Keratinocyte (primary cell): ENCODE results near the gene PLAU.

Experiments used
- EZH2 ChIP-seq: IDR thresholded peaks from one replicate; pipeline ENCODE4 v1.6.1; 2012; ENCODE audit warnings: inconsistent platforms, mild to moderate bottlenecking, low read length, moderate library complexity
- TF ChIP-seq, protein P1 (sequence below), 3 experiments: IDR thresholded peaks in 1 of 3; conservative IDR thresholded peaks in 1 of 3; optimal IDR thresholded peaks in 1 of 3; 2 replicates in 2 of 3; 3 replicates in 1 of 3; pipeline versions ENCODE3 to v1.5.1; 2011; ENCODE audit warnings: low read length in 3 of 3, mild to moderate bottlenecking in 3 of 3, moderate library complexity in 2 of 3, control low read depth in 1 of 3, inconsistent platforms in 1 of 3; ENCODE audit not compliant: insufficient read depth in 2 of 3; ENCODE audit errors: extremely low read depth in 1 of 3

DNA sequence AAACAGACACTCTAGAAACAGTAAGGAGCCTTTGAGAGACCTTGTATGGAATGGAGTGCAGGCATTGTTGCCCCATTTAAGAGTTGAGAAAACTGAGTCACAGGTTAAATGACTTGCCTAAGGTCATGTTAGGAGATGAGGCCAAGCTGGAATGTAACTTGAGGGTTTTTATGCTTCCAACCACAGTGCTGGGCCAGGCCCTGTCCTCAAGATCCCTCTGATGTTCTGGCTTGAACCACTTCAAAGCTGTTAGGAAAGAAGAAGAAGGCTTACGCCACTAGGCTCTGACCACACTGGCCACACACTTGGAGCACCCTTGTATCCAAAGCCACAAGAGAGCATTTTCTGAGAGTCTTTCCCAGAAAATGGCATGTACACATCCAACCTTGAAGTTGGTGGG is 42.7 kb downstream of the PLAU start:
- TF ChIP-seq, protein P1, sequence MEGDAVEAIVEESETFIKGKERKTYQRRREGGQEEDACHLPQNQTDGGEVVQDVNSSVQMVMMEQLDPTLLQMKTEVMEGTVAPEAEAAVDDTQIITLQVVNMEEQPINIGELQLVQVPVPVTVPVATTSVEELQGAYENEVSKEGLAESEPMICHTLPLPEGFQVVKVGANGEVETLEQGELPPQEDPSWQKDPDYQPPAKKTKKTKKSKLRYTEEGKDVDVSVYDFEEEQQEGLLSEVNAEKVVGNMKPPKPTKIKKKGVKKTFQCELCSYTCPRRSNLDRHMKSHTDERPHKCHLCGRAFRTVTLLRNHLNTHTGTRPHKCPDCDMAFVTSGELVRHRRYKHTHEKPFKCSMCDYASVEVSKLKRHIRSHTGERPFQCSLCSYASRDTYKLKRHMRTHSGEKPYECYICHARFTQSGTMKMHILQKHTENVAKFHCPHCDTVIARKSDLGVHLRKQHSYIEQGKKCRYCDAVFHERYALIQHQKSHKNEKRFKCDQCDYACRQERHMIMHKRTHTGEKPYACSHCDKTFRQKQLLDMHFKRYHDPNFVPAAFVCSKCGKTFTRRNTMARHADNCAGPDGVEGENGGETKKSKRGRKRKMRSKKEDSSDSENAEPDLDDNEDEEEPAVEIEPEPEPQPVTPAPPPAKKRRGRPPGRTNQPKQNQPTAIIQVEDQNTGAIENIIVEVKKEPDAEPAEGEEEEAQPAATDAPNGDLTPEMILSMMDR (optimal IDR thresholded peaks at IDR 0.05 in 1 of 3, IDR thresholded peaks at IDR 0.05 in 1 of 3, conservative IDR thresholded peaks at IDR 0.05 in 1 of 3; ENCODE audit: extremely low read depth in 1 of 3, insufficient read depth in 2 of 3, low read length in 3 of 3) = no peak
- TF ChIP-seq EZH2 = no peak
